ENCODE results near the gene FGFRL1. TPM values are rescaled to one million over a fixed set of nuclear protein-coding genes. Genes with fewer than 3 reads are reported as not detected.

The FGFRL1 gene
- total RNA-seq, 1 experiment from 2014 or later: 26.1 TPM

DNA sequence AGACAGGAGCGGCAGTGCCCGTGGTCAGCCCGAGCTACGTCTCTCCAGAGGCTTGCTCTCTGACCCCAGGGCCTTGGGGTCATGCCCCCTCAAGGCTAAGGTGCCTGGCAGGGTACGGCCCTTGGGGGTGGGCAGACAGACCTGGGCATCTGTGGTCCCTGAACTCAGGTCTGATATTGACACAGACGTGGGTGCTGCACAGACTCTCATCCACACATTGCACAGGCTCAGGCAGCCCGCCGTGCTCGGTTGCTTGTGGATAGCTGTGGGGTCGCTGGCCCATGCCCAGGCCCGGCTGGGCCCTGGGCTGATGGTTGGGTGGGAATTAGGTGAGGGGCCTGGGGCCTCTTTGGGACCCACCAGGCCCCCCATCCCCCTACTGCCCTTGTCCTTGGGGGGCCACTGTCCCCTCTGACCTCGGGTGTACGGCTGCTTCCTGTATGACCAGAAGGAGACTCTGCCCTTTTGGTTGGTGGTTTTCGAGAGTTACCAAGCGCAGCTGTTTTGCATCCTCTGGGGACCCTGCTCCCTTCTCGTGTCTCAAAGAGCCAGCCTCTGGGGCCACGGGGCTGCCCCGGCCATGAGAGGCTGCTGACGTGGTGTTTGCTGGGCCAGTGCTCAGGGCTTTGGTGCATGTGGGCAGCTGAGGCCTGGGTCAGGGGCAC lies 10.1 kb downstream of the FGFRL1 start:
- Histone ChIP-seq H2BK12ac (ENCODE audit: insufficient read length, low read depth, low read length) (no peak overlapping the region), H4K20me1 (ENCODE audit: control insufficient read depth, insufficient read depth, insufficient read length) (no peaks in the 10 kb centered on the region), H3K23me2 (ENCODE audit: insufficient read length, low read depth, low read length, poor library complexity, severe bottlenecking) (no peaks in the 10 kb centered on the region), H2BK5ac (ENCODE audit: insufficient read length, low read length) (no peak overlapping the region), H3K9me3 (ENCODE audit: control insufficient read depth, low read depth, low read length) (no peaks in the 10 kb centered on the region), H3T11ph (ENCODE audit: low read length) (no peak overlapping the region), H3K27me3 (ENCODE audit: insufficient read depth, low read length) (no peaks in the 10 kb centered on the region), H2BK20ac (ENCODE audit: low read depth, low read length, poor library complexity, severe bottlenecking) (no peak overlapping the region), H3K79me1 (ENCODE audit: insufficient read depth, low read depth, low read length, poor library complexity, severe bottlenecking) (no peaks in the 10 kb centered on the region), H3K4me1 (ENCODE audit: insufficient read depth, low read length) (no peaks in the 10 kb centered on the region; the same call in 1 of the 2 replicates), H2AFZ (ENCODE audit: low read length) (no peak overlapping the region), H2AK5ac (ENCODE audit: insufficient read length, low read length) (no peak overlapping the region), H3K27ac (ENCODE audit: insufficient read length, low read depth, low read length) (no peak overlapping the region), H4K8ac (replicated peaks; ENCODE audit: insufficient read length, low read depth, low read length) (no peak overlapping the region), H3K14ac (ENCODE audit: insufficient read depth, low read length) (peak overlapping the region; percentile 41; the same call in 1 of the 2 replicates), H3K4me2 (ENCODE audit: insufficient read depth, insufficient read length, low read length) (no peak overlapping the region), H3K18ac (ENCODE audit: insufficient read length, low read depth, low read length) (no peak overlapping the region), H3K79me2 (ENCODE audit: insufficient read depth, low read length) (no peaks in the 10 kb centered on the region), H2BK15ac (ENCODE audit: low read depth, low read length) (no peak overlapping the region), H3K9ac (ENCODE audit: extremely low read depth, insufficient read length, low read length) (no peak overlapping the region), H3K56ac (ENCODE audit: insufficient read length, low read depth, low read length) (no peak overlapping the region), H3K4ac (ENCODE audit: low read depth, low read length) (no peak overlapping the region), H4K91ac (ENCODE audit: insufficient read length, low read depth, low read length) (no peak overlapping the region), H2BK120ac (ENCODE audit: low read depth, low read length, poor library complexity, severe bottlenecking) (no peak overlapping the region), H4K5ac (ENCODE audit: insufficient read length, low read depth, low read length) (no peak overlapping the region), H3K23ac (ENCODE audit: insufficient read length, low read depth, low read length) (no peak overlapping the region)
- Mint-ChIP-seq H3K27me3 (ENCODE audit: low read depth) (no peaks in the 10 kb centered on the region), H3K9me3 (peaks cover 0 to 2% of the 10 kb centered on the region in 2 experiments; a peak in 1 of 5 replicates), H3K4me3 (no peak overlapping the region), H3K27ac (no peak overlapping the region), H3K36me3 (ENCODE audit: insufficient read depth in 1 of 3, low read depth in 3 of 3) (peaks cover 8 to 13% (median 12%) of the 10 kb centered on the region in 3 experiments; a peak in 6 of 7 replicates), H3K4me1 (peaks cover 4 to 17% of the 10 kb centered on the region in 2 experiments; a peak in 3 of 4 replicates)
- no CpG with 5 or more reads among the region's 19 CpGs for WGBS (ENCODE audit: extremely low coverage, insufficient read length, low lambda C conversion rate)
- TF ChIP-seq, protein P1, sequence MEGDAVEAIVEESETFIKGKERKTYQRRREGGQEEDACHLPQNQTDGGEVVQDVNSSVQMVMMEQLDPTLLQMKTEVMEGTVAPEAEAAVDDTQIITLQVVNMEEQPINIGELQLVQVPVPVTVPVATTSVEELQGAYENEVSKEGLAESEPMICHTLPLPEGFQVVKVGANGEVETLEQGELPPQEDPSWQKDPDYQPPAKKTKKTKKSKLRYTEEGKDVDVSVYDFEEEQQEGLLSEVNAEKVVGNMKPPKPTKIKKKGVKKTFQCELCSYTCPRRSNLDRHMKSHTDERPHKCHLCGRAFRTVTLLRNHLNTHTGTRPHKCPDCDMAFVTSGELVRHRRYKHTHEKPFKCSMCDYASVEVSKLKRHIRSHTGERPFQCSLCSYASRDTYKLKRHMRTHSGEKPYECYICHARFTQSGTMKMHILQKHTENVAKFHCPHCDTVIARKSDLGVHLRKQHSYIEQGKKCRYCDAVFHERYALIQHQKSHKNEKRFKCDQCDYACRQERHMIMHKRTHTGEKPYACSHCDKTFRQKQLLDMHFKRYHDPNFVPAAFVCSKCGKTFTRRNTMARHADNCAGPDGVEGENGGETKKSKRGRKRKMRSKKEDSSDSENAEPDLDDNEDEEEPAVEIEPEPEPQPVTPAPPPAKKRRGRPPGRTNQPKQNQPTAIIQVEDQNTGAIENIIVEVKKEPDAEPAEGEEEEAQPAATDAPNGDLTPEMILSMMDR (conservative IDR thresholded peaks at IDR 0.05): no peak
- DNase-seq: no peak

Data from H9 (cell line).